Astrocyte (in vitro differentiated cells and primary cell): ENCODE data around the gene RNF125. TPM values are rescaled to one million over a fixed set of nuclear protein-coding genes. Genes with fewer than 3 reads are reported as not detected.
A peak's percentile ranks its signal among the peaks of the same experiment; 100 is the strongest.
"Not testable (repeated sequence)": the region's sequence is repeated elsewhere in the genome, so short reads cannot be mapped to it uniquely, and the experiment has no call there.

ENCODE experiments used
- DNase-seq: peaks from one replicate; pipeline ENCODE4 v3.0.0-alpha.2; 2010; ENCODE audit warnings: low read depth
- FAIRE-seq: peaks from 2 replicates; lab custom pipeline; 2011; peaks lifted over from hg19 to GRCh38; lab: Jason Lieb, UNC
- H2AFZ ChIP-seq: 2 replicates; pipeline ENCODE4 v1.6.0; 2012; ENCODE audit warnings: low read depth, low read length, inconsistent platforms
- H3K27ac ChIP-seq: 2 replicates; pipeline ENCODE4 v1.5.1; 2011; ENCODE audit warnings: low read depth, low read length, inconsistent platforms
- H3K27me3 ChIP-seq: 2 replicates; pipeline ENCODE4 v1.6.0; 2011; ENCODE audit warnings: low read length, inconsistent platforms; ENCODE audit not compliant: insufficient read depth
- H3K36me3 ChIP-seq: 2 replicates; pipeline ENCODE4 v1.5.1; 2011; ENCODE audit warnings: low read length, inconsistent platforms; ENCODE audit not compliant: insufficient read depth
- H3K4me1 ChIP-seq: 2 replicates; pipeline ENCODE4 v1.5.1; 2011; ENCODE audit warnings: low read length, inconsistent platforms; ENCODE audit not compliant: insufficient read depth
- H3K4me2 ChIP-seq: 2 replicates; pipeline ENCODE4 v1.6.0; 2012; ENCODE audit warnings: low read length, inconsistent platforms
- H3K4me3 ChIP-seq: 2 replicates; pipeline ENCODE4 v1.5.1; 2011; ENCODE audit warnings: low read depth, mild to moderate bottlenecking, low read length, inconsistent platforms; ENCODE audit not compliant: insufficient read depth
- H3K79me2 ChIP-seq: 2 replicates; pipeline ENCODE4 v1.6.0; 2012; ENCODE audit warnings: mild to moderate bottlenecking, low read length, inconsistent platforms; ENCODE audit not compliant: insufficient read depth
- H3K9ac ChIP-seq: 2 replicates; pipeline ENCODE4 v1.6.0; 2012; ENCODE audit warnings: mild to moderate bottlenecking, low read length, inconsistent platforms
- H3K9me3 ChIP-seq: 2 replicates; pipeline ENCODE4 v1.5.1; 2012; ENCODE audit warnings: low read depth, mild to moderate bottlenecking, low read length, inconsistent platforms; ENCODE audit not compliant: insufficient read depth
- H4K20me1 ChIP-seq: 2 replicates; pipeline ENCODE4 v1.6.0; 2012; ENCODE audit warnings: low read length, inconsistent platforms; ENCODE audit not compliant: insufficient read depth
- H3K27ac Mint-ChIP-seq: one replicate; pipeline ENCODE4 v1.8.0; 2021; ENCODE audit warnings: mild to moderate bottlenecking, mixed read lengths; ENCODE audit not compliant: unreplicated experiment
- H3K27me3 Mint-ChIP-seq: one replicate; pipeline ENCODE4 v1.8.0; 2021; ENCODE audit warnings: low read depth, mixed read lengths; ENCODE audit not compliant: unreplicated experiment
- H3K36me3 Mint-ChIP-seq: one replicate; pipeline ENCODE4 v1.8.0; 2021; ENCODE audit warnings: low read depth, mixed read lengths; ENCODE audit not compliant: unreplicated experiment
- H3K4me1 Mint-ChIP-seq: one replicate; pipeline ENCODE4 v1.8.0; 2021; ENCODE audit warnings: low read depth, mixed read lengths; ENCODE audit not compliant: unreplicated experiment
- H3K4me3 Mint-ChIP-seq: one replicate; pipeline ENCODE4 v1.8.0; 2021; ENCODE audit warnings: mild to moderate bottlenecking, moderate library complexity, mixed read lengths; ENCODE audit not compliant: unreplicated experiment
- H3K9me3 Mint-ChIP-seq: one replicate; pipeline ENCODE4 v1.8.0; 2021; ENCODE audit warnings: mild to moderate bottlenecking, mixed read lengths; ENCODE audit not compliant: unreplicated experiment
- EZH2 ChIP-seq: IDR thresholded peaks from 2 replicates; pipeline ENCODE4 v1.6.1; 2012; ENCODE audit warnings: mild to moderate bottlenecking, low read length, inconsistent platforms; ENCODE audit not compliant: insufficient read depth
- total RNA-seq: library from RNA; stranded (reverse); gene quantifications from 2 replicates; pipeline ENCODE4 v1.2.1, GENCODE V29; 2021
- TF ChIP-seq, protein P1 (sequence below): IDR thresholded peaks from 2 replicates; pipeline ENCODE4 v1.5.1; 2011; ENCODE audit warnings: low read depth, mild to moderate bottlenecking, inconsistent platforms, low read length, moderate library complexity; ENCODE audit not compliant: insufficient read depth

Gene RNF125
- total RNA-seq, 1 donor from 2014 or later, result 1.9 TPM

DNA sequence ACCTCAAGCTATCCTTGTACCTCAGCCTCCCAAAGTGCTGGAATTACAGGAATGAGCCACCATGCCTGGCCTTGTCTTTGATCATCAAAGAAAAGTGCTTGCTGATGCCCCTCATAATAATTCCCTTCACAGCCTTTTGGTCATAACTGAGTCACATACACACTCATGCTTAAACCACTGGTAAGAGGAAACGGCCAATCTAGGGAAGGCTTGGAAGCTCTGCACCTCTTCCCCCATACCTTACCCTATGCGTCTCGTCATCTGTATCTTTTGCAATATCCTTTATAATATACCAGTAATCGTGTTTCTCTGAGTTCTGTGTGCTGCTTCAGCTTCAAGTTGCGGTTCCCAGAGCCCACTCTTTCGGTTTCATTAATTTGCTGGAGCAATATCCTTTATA lies 68.3 kb downstream of the RNF125 start:
- no peak for FAIRE-seq
- TF ChIP-seq EZH2, result no peak
- TF ChIP-seq, protein P1, sequence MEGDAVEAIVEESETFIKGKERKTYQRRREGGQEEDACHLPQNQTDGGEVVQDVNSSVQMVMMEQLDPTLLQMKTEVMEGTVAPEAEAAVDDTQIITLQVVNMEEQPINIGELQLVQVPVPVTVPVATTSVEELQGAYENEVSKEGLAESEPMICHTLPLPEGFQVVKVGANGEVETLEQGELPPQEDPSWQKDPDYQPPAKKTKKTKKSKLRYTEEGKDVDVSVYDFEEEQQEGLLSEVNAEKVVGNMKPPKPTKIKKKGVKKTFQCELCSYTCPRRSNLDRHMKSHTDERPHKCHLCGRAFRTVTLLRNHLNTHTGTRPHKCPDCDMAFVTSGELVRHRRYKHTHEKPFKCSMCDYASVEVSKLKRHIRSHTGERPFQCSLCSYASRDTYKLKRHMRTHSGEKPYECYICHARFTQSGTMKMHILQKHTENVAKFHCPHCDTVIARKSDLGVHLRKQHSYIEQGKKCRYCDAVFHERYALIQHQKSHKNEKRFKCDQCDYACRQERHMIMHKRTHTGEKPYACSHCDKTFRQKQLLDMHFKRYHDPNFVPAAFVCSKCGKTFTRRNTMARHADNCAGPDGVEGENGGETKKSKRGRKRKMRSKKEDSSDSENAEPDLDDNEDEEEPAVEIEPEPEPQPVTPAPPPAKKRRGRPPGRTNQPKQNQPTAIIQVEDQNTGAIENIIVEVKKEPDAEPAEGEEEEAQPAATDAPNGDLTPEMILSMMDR, result no peak
- Histone ChIP-seq H3K27me3 (no peaks in the 10 kb centered on the region), H2AFZ (no peak overlapping the region), H3K27ac (no peak overlapping the region), H3K79me2 (no peaks in the 10 kb centered on the region), H3K9me3 (no peaks in the 10 kb centered on the region), H3K4me3 (no peak overlapping the region), H3K9ac (no peak overlapping the region), H3K36me3 (no peaks in the 10 kb centered on the region), H4K20me1 (no peaks in the 10 kb centered on the region), H3K4me2 (peak overlapping the region; percentile 23), H3K4me1 (peaks cover 16% of the 10 kb centered on the region)
- no peaks in the 10 kb centered on the region for H3K27me3 Mint-ChIP-seq
- no peaks in the 10 kb centered on the region for H3K9me3 Mint-ChIP-seq
- H3K4me1 Mint-ChIP-seq, result peaks cover 4% of the 10 kb centered on the region
- H3K27ac Mint-ChIP-seq, result no peak overlapping the region
- DNase-seq, result peak; percentile 53
- H3K36me3 Mint-ChIP-seq, result no peaks in the 10 kb centered on the region
- no peak overlapping the region for H3K4me3 Mint-ChIP-seq

DNA sequence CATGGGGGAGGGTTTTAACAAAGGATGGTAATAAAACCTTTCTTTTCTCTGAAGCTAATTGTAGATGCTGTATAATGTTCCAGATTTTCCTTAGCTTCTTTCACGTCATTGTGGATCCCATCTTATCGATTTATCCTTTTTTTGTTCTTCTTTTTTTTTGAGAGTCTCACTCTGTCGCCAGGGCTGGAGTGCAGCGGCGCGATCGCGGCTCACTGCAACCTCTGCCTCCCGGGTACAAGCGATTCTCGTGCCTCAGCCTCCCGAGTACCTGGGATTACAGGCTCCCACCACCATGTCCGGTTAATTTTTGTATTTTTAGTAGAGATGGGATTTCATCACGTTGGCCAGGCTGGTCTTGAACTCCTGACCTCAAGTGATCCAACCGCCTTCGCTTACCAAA lies 72.2 kb downstream of the RNF125 start:
- H3K4me1 ChIP-seq, FAIRE-seq, H3K27ac Mint-ChIP-seq, H3K27me3 ChIP-seq, H3K9ac ChIP-seq, DNase-seq, H3K4me3 ChIP-seq, H3K27ac ChIP-seq, H3K9me3 ChIP-seq, H3K36me3 Mint-ChIP-seq, H2AFZ ChIP-seq, H3K4me2 ChIP-seq, H3K27me3 Mint-ChIP-seq, H3K9me3 Mint-ChIP-seq, H3K4me1 Mint-ChIP-seq, H3K36me3 ChIP-seq: not testable (repeated sequence)
- H3K4me3 Mint-ChIP-seq, result peak overlapping the region; percentile 50
- Histone ChIP-seq H3K79me2 (peaks cover 33% of the 10 kb centered on the region), H4K20me1 (peaks cover 16% of the 10 kb centered on the region)

DNA sequence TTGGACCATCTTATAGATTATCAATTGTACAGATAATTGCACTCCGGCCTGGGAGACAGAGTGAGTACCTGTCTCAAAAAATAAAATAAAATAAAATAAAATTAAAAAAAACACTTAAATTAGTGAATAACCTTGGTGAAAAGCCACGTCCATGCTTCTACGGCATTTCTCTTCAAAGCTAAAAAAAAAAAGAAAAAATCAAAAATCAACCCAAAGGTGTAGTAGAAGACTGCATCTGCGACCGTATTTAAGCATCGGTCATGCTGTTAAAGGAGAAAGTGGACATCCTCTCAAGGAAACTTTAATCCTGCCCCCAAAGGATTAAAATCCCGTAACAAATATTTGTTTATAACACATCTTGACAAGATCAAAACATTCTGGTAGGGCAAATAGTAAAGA lies 72.7 kb downstream of the RNF125 start:
- H3K9me3 ChIP-seq, result no peaks in the 10 kb centered on the region
- FAIRE-seq (no peak), DNase-seq (no peak)
- no peaks in the 10 kb centered on the region for H3K27me3 Mint-ChIP-seq
- peak overlapping the region; percentile 82 for H3K4me3 Mint-ChIP-seq
- H3K4me2 ChIP-seq, result peak overlapping the region; percentile 89
- peaks cover 38% of the 10 kb centered on the region for H3K79me2 ChIP-seq
- H3K4me3 ChIP-seq, result peak overlapping the region; percentile 65
- H3K9ac ChIP-seq, result peak overlapping the region; percentile 89
- no peaks in the 10 kb centered on the region for H3K27me3 ChIP-seq
- H4K20me1 ChIP-seq, result peaks cover 21% of the 10 kb centered on the region
- no peaks in the 10 kb centered on the region for H3K36me3 ChIP-seq
- H3K4me1 Mint-ChIP-seq, result peaks cover 10% of the 10 kb centered on the region
- H3K4me1 ChIP-seq, result peaks cover 5% of the 10 kb centered on the region
- peak overlapping the region; percentile 86 for H3K27ac Mint-ChIP-seq
- peak overlapping the region; percentile 95 for H2AFZ ChIP-seq
- H3K27ac ChIP-seq, result peak overlapping the region; percentile 91
- TF ChIP-seq, protein P1, result no peak
- no peaks in the 10 kb centered on the region for H3K9me3 Mint-ChIP-seq
- no peaks in the 10 kb centered on the region for H3K36me3 Mint-ChIP-seq
